Measurements from ENCODE around the gene ZFY. TPM values are rescaled to one million over a fixed set of nuclear protein-coding genes. Genes with fewer than 3 reads are reported as not detected.
"Not testable (repeated sequence)": the region's sequence is repeated elsewhere in the genome, so short reads cannot be mapped to it uniquely, and the experiment has no call there.

ZFY gene
- polyA plus RNA-seq, 4 donors, result 16.9 to 21.5 (median 18.7) TPM

- no peak for DNase-seq (ENCODE audit: low read depth in 4 of 4, low spot score in 3 of 4)
These were observed 37.5 kb downstream of the ZFY start for GRCh38 chrY:2972708-2973107.

GRCh38 chrY:2973110-2973751 is 38.0 kb downstream of the ZFY start:
- no peak for DNase-seq (ENCODE audit: low read depth in 4 of 4, low spot score in 3 of 4)

DNA sequence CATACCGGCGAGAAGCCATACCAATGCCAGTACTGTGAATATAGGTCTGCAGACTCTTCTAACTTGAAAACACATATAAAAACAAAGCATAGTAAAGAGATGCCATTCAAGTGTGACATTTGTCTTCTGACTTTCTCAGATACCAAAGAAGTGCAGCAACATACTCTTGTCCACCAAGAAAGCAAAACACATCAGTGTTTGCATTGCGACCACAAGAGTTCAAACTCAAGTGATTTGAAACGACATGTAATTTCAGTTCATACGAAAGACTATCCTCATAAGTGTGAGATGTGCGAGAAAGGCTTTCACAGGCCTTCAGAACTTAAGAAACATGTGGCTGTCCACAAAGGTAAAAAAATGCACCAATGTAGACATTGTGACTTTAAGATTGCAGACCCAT is 44.1 kb downstream of the ZFY start:
- no peak for DNase-seq (ENCODE audit: low read depth in 4 of 4, low spot score in 3 of 4)

DNA sequence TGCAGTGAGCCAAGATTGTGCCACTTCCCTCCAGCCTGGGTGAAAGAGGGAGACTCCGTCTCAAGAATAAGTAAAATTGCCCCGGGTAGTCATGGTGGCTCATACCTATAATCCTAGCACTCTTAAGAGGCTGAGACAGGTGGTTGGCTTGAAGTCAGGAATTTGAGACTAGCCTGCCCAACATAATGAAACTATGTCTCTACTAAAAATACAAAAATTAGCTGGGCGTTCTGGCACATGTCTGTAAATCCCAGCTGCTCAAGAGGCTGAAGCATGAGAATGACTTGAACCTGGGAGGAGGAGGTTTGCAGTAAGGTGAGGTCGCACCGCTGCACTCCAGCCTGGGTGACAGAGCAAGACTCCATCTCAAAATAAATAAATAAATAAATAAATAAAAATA is 49.3 kb downstream of the ZFY start:
- DNase-seq (ENCODE audit: low read depth in 4 of 4, low spot score in 3 of 4), result no peak

DNA sequence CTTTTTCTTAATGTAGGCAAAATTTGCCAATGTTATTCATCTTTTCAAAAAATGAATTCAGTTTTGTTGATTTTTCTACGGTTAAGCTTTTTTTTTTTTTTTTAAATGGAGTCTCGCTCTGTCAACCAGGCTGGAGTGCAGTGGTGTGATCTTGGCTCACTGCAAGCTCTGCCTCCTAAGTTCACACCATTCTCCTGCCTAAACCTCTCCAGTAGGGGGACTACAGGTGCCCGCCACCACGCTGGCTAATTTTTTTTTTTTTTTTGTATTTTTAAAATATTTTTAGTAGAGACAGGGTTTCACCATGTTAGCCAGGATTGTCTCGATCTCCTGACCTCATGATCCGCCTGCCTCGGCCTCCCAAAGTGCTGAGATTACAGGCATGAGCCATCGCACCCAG is 52.0 kb downstream of the ZFY start:
- not testable (repeated sequence) for DNase-seq (ENCODE audit: low read depth in 4 of 4, low spot score in 3 of 4)

DNA sequence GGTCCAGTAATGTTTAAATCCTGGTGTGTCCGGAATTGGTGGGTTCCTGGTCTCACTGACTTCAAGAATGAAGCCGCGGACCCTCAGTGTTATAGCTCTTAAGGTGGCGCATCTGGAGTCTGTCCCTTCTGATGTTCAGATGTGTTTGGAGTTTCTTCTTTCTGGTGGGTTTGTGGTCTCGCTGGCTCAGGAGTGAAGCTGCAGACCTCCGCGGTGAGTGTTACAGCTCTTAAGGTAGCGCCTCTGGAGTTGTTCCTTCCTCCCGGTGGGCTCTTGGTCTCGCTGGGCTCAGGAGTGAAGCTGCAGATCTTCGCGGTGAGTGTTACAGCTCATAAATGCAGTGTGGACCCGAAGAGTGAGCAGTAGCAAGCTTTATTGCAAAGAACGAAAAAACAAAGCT is 62.2 kb downstream of the ZFY start:
- DNase-seq (ENCODE audit: low read depth in 4 of 4, low spot score in 3 of 4), result not testable (repeated sequence)

DNA sequence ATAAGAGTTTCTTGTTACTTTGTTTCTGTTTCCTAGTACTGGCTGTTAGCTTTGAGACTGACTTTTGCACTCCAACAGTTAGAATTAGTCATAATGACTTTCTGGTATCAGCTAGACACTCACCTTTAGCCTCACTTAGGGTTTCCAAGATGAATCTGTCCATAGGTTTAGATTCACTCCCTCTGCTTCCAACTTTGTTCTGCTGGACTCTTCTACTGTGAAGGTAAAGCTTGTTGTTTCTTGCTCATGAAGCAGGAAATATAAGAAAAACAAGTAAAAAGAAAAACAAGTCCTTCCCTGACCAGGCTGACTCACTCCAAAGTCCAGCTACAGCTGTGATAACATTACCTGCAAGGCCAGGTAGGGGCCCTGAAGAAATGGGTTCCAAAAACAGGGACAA is 67.0 kb downstream of the ZFY start:
- no peak for DNase-seq (ENCODE audit: low read depth in 4 of 4, low spot score in 3 of 4)

- no peak for DNase-seq (ENCODE audit: low read depth in 4 of 4, low spot score in 3 of 4)
These were observed 67.7 kb downstream of the ZFY start for GRCh38 chrY:3002680-3003515.

DNA sequence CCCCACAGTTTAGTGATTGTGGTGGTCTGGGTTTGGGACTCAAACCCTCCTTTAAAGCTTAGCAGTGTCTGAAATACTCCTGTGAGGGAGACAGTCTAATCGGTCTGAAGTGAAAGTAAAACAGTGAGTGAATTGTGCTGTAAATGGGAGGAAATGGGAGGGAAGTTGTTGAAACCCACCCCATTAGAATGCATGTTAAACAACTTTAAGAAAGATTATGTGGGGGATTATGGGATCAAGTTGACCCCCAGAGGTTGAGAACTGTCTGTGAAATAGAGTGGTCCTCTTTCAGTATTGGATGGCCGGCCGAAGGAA is 68.3 kb downstream of the ZFY start:
- DNase-seq (ENCODE audit: low read depth in 4 of 4, low spot score in 3 of 4), result no peak

- DNase-seq (ENCODE audit: low read depth in 4 of 4, low spot score in 3 of 4), result no peak
These were observed 68.7 kb downstream of the ZFY start for GRCh38 chrY:3003846-3004245.

GRCh38 chrY:3006031-3006430 is 70.8 kb downstream of the ZFY start:
- not testable (repeated sequence) for DNase-seq (ENCODE audit: low read depth in 4 of 4, low spot score in 3 of 4)

- no peak for DNase-seq (ENCODE audit: low read depth in 4 of 4, low spot score in 3 of 4)
These were observed 72.8 kb downstream of the ZFY start for GRCh38 chrY:3007967-3008366.

- DNase-seq (ENCODE audit: low read depth in 4 of 4, low spot score in 3 of 4), result no peak
These were observed 77.0 kb downstream of the ZFY start for GRCh38 chrY:3012226-3012625.

- DNase-seq (ENCODE audit: low read depth in 4 of 4, low spot score in 3 of 4), result no peak
These were observed 81.4 kb downstream of the ZFY start for GRCh38 chrY:3016594-3016993.

GRCh38 chrY:3018546-3018945 is 83.4 kb downstream of the ZFY start:
- DNase-seq (ENCODE audit: low read depth in 4 of 4, low spot score in 3 of 4), result no peak

DNA sequence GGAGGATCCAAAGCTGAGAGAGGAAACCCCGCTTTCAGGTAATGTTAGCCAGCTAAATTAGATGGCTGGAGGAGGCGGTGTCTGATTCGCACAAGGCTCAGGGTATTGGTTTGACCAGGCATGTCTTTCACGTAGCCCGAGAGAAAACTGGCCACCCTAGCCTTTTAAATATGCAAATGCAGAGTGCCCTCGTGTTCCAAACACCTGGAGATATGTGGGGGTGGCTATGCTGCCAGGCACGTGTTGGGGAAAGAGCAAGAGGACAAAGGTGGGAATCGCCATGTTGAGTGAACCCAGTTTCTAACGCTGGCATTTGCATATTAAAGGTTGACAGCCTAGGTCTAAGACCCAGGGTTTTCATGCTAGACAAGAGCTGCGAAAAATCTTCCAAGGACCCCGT is 84.4 kb downstream of the ZFY start:
- DNase-seq (ENCODE audit: low read depth in 4 of 4, low spot score in 3 of 4), result no peak

- no peak for DNase-seq (ENCODE audit: low read depth in 4 of 4, low spot score in 3 of 4)
These were observed 86.0 kb downstream of the ZFY start for GRCh38 chrY:3021176-3021575.

DNA sequence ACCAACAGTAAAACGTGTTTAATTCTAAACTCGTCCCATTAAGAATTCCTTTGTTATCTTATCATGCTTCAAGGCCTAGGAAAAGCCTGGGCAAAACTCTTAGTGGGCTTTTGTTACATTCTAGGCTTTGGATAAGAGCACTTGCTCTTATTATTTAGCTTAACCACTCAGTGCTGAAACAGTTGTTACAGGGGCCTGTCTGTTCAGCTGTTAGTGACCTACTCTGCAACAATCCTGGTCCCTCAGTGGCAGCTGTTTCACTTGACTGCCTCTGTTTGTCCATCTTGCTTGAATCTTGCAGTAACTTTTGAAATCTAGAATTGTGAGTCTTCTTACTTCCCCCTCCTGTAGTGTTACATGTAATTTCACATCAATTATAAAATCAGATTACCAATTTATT is 88.4 kb downstream of the ZFY start:
- no peak for DNase-seq (ENCODE audit: low read depth in 4 of 4, low spot score in 3 of 4)

DNA sequence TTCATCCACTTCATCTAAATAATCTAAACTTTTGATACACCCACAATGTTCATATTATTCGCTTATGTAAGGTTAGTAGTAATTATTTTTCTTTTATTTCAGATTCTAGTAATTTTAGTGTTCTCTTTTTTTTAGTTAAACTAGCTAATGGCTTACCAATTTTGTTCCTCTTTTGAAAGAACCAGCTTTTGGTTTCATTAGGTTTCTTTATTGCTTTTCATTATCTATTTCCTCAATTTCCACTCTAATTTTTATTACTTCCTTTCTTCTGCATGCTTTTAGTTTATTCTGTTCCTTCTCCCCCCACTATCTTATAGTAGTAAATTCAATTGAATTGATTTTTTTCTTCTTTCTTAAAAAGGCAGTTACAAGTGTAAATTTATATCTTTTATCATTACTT is 90.2 kb downstream of the ZFY start:
- no peak for DNase-seq (ENCODE audit: low read depth in 4 of 4, low spot score in 3 of 4)
